H1 (cell line): ENCODE data around the gene TPBGL. TPM values are rescaled to one million over a fixed set of nuclear protein-coding genes. Genes with fewer than 3 reads are reported as not detected.

Experiments used
- CTCF ChIA-PET: fragments of 300-600 bp; sonication (Branson Sonifier 250); formaldehyde crosslinking; loops from one replicate; lab custom pipeline; 2021; ENCODE audit not compliant: partially characterized antibody; lab: Charles Lee
- POLR2A ChIA-PET: fragments of 300-600 bp; sonication (Branson Sonifier 250); formaldehyde crosslinking; loops from one replicate; lab custom pipeline; 2021; ENCODE audit warnings: inconsistent platforms; ENCODE audit not compliant: partially characterized antibody; lab: Charles Lee
- DNase-seq, 2 experiments: peaks; one replicate each; pipeline versions ENCODE4 v3.0.0 to v3.0.0-alpha.2; 2010 to 2022; ENCODE audit warnings: low spot score in 2 of 2, low read depth in 1 of 2, mixed read lengths in 1 of 2
- FAIRE-seq: peaks from 2 replicates; lab custom pipeline; 2011; peaks lifted over from hg19 to GRCh38; lab: Jason Lieb, UNC
- H2AFZ ChIP-seq: 2 replicates; pipeline ENCODE4 v1.8.1; 2012; ENCODE audit warnings: low read length, inconsistent platforms
- H2AK5ac ChIP-seq: 2 replicates; pipeline ENCODE4 v1.6.1; 2013; ENCODE audit warnings: low read depth, low read length
- H2BK120ac ChIP-seq: replicated peaks from 2 replicates; pipeline ENCODE3; 2013; ENCODE audit warnings: low read depth, low read length, inconsistent platforms
- H2BK12ac ChIP-seq: 2 replicates; pipeline ENCODE4 v1.6.1; 2013; ENCODE audit warnings: low read depth, low read length
- H2BK15ac ChIP-seq: 2 replicates; pipeline ENCODE4 v1.6.1; 2013; ENCODE audit warnings: low read length
- H2BK20ac ChIP-seq: 2 replicates; pipeline ENCODE4 v1.6.1; 2013; ENCODE audit warnings: low read length
- H2BK5ac ChIP-seq: 2 replicates; pipeline ENCODE4 v1.6.1; 2013; ENCODE audit warnings: low read depth, low read length
- H3K14ac ChIP-seq: 2 replicates; pipeline ENCODE4 v1.6.1; 2013; ENCODE audit warnings: inconsistent platforms; ENCODE audit not compliant: insufficient read length
- H3K18ac ChIP-seq: 2 replicates; pipeline ENCODE4 v1.6.1; 2013; ENCODE audit warnings: low read length; ENCODE audit errors: extremely low read depth
- H3K23ac ChIP-seq: 2 replicates; pipeline ENCODE4 v1.6.1; 2013; ENCODE audit warnings: inconsistent platforms; ENCODE audit not compliant: insufficient read length
- H3K23me2 ChIP-seq: 2 replicates; pipeline ENCODE4 v1.6.1; 2013; ENCODE audit warnings: low read depth, low read length
- H3K27ac ChIP-seq: 2 replicates; pipeline ENCODE4 v1.6.1; 2011; ENCODE audit warnings: low read depth, low read length, inconsistent platforms
- H3K27me3 ChIP-seq, 4 experiments: replicated peaks in 1 of 4; 1 replicate in 1 of 4; 2 replicates in 3 of 4; pipeline versions ENCODE4 v1.6.1 to v1.8.1; 2011 to 2013; ENCODE audit warnings: low read length in 3 of 4, mild to moderate bottlenecking in 3 of 4, inconsistent platforms in 2 of 4, mixed read lengths in 2 of 4, moderate library complexity in 1 of 4; ENCODE audit not compliant: control insufficient read depth in 3 of 4, insufficient read depth in 3 of 4; ENCODE audit errors: extremely low read depth in 1 of 4
- H3K36me3 ChIP-seq, 4 experiments: 2 replicates each; pipeline versions ENCODE4 v1.6.1 to v1.8.1; 2011 to 2013; ENCODE audit warnings: mild to moderate bottlenecking in 4 of 4, low read length in 3 of 4, moderate library complexity in 2 of 4, control low read depth in 1 of 4, inconsistent platforms in 1 of 4; ENCODE audit not compliant: insufficient read depth in 4 of 4, control insufficient read depth in 2 of 4
- H3K4ac ChIP-seq: replicated peaks from 2 replicates; pipeline ENCODE3; 2013; ENCODE audit warnings: low read length, low read depth, mixed read lengths, inconsistent platforms; ENCODE audit not compliant: insufficient read length
- H3K4me1 ChIP-seq, 4 experiments: replicated peaks in 1 of 4; 1 replicate in 1 of 4; 2 replicates in 3 of 4; pipeline versions ENCODE4 v1.6.1 to v1.8.1; 2011 to 2013; ENCODE audit warnings: low read length in 3 of 4, inconsistent platforms in 2 of 4, mixed read lengths in 1 of 4; ENCODE audit not compliant: insufficient read depth in 4 of 4, control insufficient read depth in 3 of 4
- H3K4me2 ChIP-seq, 2 experiments: 2 replicates each; pipeline versions ENCODE4 v1.6.1 to v1.8.1; 2011 to 2013; ENCODE audit warnings: low read depth in 2 of 2, low read length in 2 of 2, control low read depth in 1 of 2, inconsistent platforms in 1 of 2, mild to moderate bottlenecking in 1 of 2; ENCODE audit not compliant: insufficient read depth in 1 of 2
- H3K4me3 ChIP-seq, 4 experiments: fragments of 200-600, 300-600 bp in 1 of 4; sonication (generic), shearing (Covaris generic), sonication (Bioruptor Twin) in 1 of 4; 2 replicates each; pipeline versions ENCODE4 v1.5.1 to v1.8.1; 2011 to 2016; ENCODE audit warnings: low read length in 4 of 4, low read depth in 3 of 4, control low read depth in 2 of 4, inconsistent platforms in 2 of 4, mild to moderate bottlenecking in 2 of 4, mixed read lengths in 1 of 4, moderate library complexity in 1 of 4; ENCODE audit not compliant: insufficient read depth in 2 of 4; ENCODE audit errors: extremely low read depth in 1 of 4
- H3K56ac ChIP-seq: replicated peaks from 2 replicates; pipeline ENCODE3; 2013; ENCODE audit warnings: low read depth, mild to moderate bottlenecking, mixed read lengths, low read length, inconsistent platforms; ENCODE audit not compliant: insufficient read length
- H3K79me1 ChIP-seq: 2 replicates; pipeline ENCODE4 v1.6.1; 2013; ENCODE audit warnings: low read depth, low read length, control low read depth
- H3K79me2 ChIP-seq, 2 experiments: 2 replicates each; pipeline versions ENCODE4 v1.6.1 to v1.8.1; 2012 to 2013; ENCODE audit warnings: low read length in 2 of 2, mild to moderate bottlenecking in 2 of 2, inconsistent platforms in 1 of 2; ENCODE audit not compliant: insufficient read depth in 2 of 2, control insufficient read depth in 1 of 2
- H3K9ac ChIP-seq, 4 experiments: replicated peaks in 1 of 4; 1 replicate in 1 of 4; 2 replicates in 3 of 4; pipeline versions ENCODE4 v1.6.1 to v1.8.1; 2011 to 2013; ENCODE audit warnings: low read depth in 3 of 4, low read length in 3 of 4, control low read depth in 2 of 4, mild to moderate bottlenecking in 2 of 4, moderate library complexity in 2 of 4, inconsistent platforms in 1 of 4; ENCODE audit errors: extremely low read depth in 1 of 4
- H3K9me3 ChIP-seq, 2 experiments: 2 replicates each; pipeline versions ENCODE4 v1.6.1 to v1.8.1; 2012 to 2013; ENCODE audit warnings: mild to moderate bottlenecking in 2 of 2, moderate library complexity in 2 of 2, control low read depth in 1 of 2, inconsistent platforms in 1 of 2, low read depth in 1 of 2, low read length in 1 of 2, mixed read lengths in 1 of 2; ENCODE audit not compliant: insufficient read depth in 2 of 2
- H4K20me1 ChIP-seq, 2 experiments: replicated peaks in 1 of 2; 2 replicates each; pipeline versions ENCODE3 to v1.8.1; 2011 to 2013; ENCODE audit warnings: inconsistent platforms in 2 of 2, low read length in 2 of 2, mild to moderate bottlenecking in 1 of 2; ENCODE audit not compliant: insufficient read depth in 2 of 2, control insufficient read depth in 1 of 2
- H4K5ac ChIP-seq: 2 replicates; pipeline ENCODE4 v1.6.1; 2013; ENCODE audit warnings: low read length, low read depth, mixed read lengths, inconsistent platforms; ENCODE audit not compliant: insufficient read length
- H4K8ac ChIP-seq: 2 replicates; pipeline ENCODE4 v1.8.0; 2013; ENCODE audit warnings: mild to moderate bottlenecking, moderate library complexity, low read length, inconsistent platforms; ENCODE audit not compliant: insufficient read depth; ENCODE audit errors: extremely low read depth
- H4K91ac ChIP-seq: replicated peaks from 2 replicates; pipeline ENCODE3; 2013; ENCODE audit warnings: low read length, mixed read lengths, inconsistent platforms; ENCODE audit not compliant: insufficient read length
- ASH2L ChIP-seq: fragments of 200-600, 300-600 bp; sonication (generic); IDR thresholded peaks from one replicate; pipeline ENCODE4 v1.7.1; 2017; ENCODE audit warnings: low read length
- JUN ChIP-seq: IDR thresholded peaks from 2 replicates; pipeline ENCODE4 v1.6.1; 2011; ENCODE audit warnings: low read depth, mild to moderate bottlenecking, improper control_type of control experiment, low read length
- KDM1A ChIP-seq: fragments of 200-600, 300-600 bp; sonication (generic); IDR thresholded peaks from 2 replicates; pipeline ENCODE4 v1.7.1; 2016; ENCODE audit warnings: mild to moderate bottlenecking, low read length, borderline replicate concordance
- PHF8 ChIP-seq: fragments of 200-600 bp; sonication (generic); conservative IDR thresholded peaks from 2 replicates; pipeline ENCODE4 v1.7.1; 2012; ENCODE audit warnings: low read depth, mild to moderate bottlenecking, inconsistent platforms, low read length, moderate library complexity
- RAD21 ChIP-seq, 2 experiments: IDR thresholded peaks in 1 of 2; conservative IDR thresholded peaks in 1 of 2; 2 replicates each; pipeline ENCODE4 v1.6.1; 2011; ENCODE audit warnings: low read depth in 2 of 2, low read length in 2 of 2, improper control_type of control experiment in 1 of 2, inconsistent platforms in 1 of 2, mild to moderate bottlenecking in 1 of 2, moderate library complexity in 1 of 2
- SIX5 ChIP-seq: IDR thresholded peaks from 2 replicates; pipeline ENCODE4 v1.6.1; 2011; ENCODE audit warnings: mild to moderate bottlenecking, low read depth, low read length
- SRF ChIP-seq: IDR thresholded peaks from 2 replicates; pipeline ENCODE4 v1.6.1; 2011; ENCODE audit warnings: mild to moderate bottlenecking, low read depth, low read length, moderate library complexity
- TBP ChIP-seq: IDR thresholded peaks from 2 replicates; pipeline ENCODE4 v1.6.1; 2011; ENCODE audit warnings: low read depth, low read length, improper control_type of control experiment
- TEAD4 ChIP-seq: IDR thresholded peaks from 2 replicates; pipeline ENCODE4 v1.6.1; 2012; ENCODE audit warnings: low read depth, low read length, inconsistent platforms, mixed read lengths
- WGBS, 2 experiments: shearing (Covaris generic) in 1 of 2; methylation state at CpG; one replicate each; pipeline versions ENCODE4 v1.1.6 to v1.1.7; 2013 to 2015; ENCODE audit warnings: low lambda C conversion rate in 2 of 2, mixed read lengths in 2 of 2, inconsistent platforms in 1 of 2, low coverage in 1 of 2, missing lambda C conversion rate in 1 of 2; ENCODE audit not compliant: insufficient replicate concordance in 2 of 2, insufficient coverage in 1 of 2, insufficient read length in 1 of 2; ENCODE audit errors: extremely low coverage in 1 of 2, missing lambda C conversion rate in 1 of 2; 5-methylcytosine and 5-hydroxymethylcytosine counted together
- polyA plus RNA-seq, 7 experiments: library from polyadenylated mRNA; depleted of rRNA in 3 of 7; stranded (reverse) in 5 of 7; unstranded in 2 of 7; fragments of >200 nt in 5 of 7; fragments of 200-250 nt in 2 of 7; gene quantifications; 1 replicate in 5 of 7; 2 replicates in 1 of 7; 4 replicates in 1 of 7; pipeline versions ENCODE4 v1.2.1 to v1.2.3, GENCODE V29; 2011 to 2013; ENCODE audit warnings: missing spikeins in 2 of 7, mixed read lengths in 2 of 7
- total RNA-seq: library from RNA; stranded (reverse); fragmentation: NEBNext Ultra II Directional; extraction: Animal tissue kit (Norgen Biotek cat#: 25700); gene quantifications from 2 replicates; pipeline ENCODE4 v1.2.1, GENCODE V29; 2021

The TPBGL gene
- total and polyA plus RNA-seq, 2 of the 8 experiments (the other 6 are each of a cell fraction or from before 2014, with no cell fraction given), result 0.26 to 0.37 TPM

GRCh38 chr11:75277211-75277805 is 36.7 kb downstream of the TPBGL start:
- no peak overlapping the region for H3K4me3 ChIP-seq
- H3K23me2 ChIP-seq, result no peaks in the 10 kb centered on the region
- no peaks in the 10 kb centered on the region for H3K79me1 ChIP-seq
- WGBS, 2 experiments, result 87% methylated on average over 11 of the region's 11 CpGs; no CpG with 5 or more reads in 1 of the 2 experiments
- no peaks in the 10 kb centered on the region for H3K27me3 ChIP-seq
- no peak overlapping the region for H3K4me2 ChIP-seq
- no peak overlapping the region for H3K14ac ChIP-seq
- no peak overlapping the region for H2BK15ac ChIP-seq
- DNase-seq, result no peak
- H4K91ac ChIP-seq, result no peak overlapping the region
- H2BK120ac ChIP-seq, result no peak overlapping the region
- H3K27ac ChIP-seq, result no peak overlapping the region
- H4K5ac ChIP-seq, result no peak overlapping the region
- no peak overlapping the region for H2BK5ac ChIP-seq
- H3K4ac ChIP-seq, result no peak overlapping the region
- H3K79me2 ChIP-seq, result no peaks in the 10 kb centered on the region
- H3K23ac ChIP-seq, result no peak overlapping the region
- no peak overlapping the region for H2BK20ac ChIP-seq
- FAIRE-seq, result no peak
- H2AK5ac ChIP-seq, result no peak overlapping the region
- no peak overlapping the region for H3K56ac ChIP-seq
- no peak overlapping the region for H2BK12ac ChIP-seq
- ChIA-PET CTCF (interaction anchor here (1.1 to 18.0 kb wide), 15 partner anchors 10 to 253 kb away, joined by 3 to 327 read pairs (median 5); no protein-coding TSS in a partner anchor), POLR2A (interaction anchor here (1.6 kb wide), 1 partner anchor 15 kb away, joined by 6 read pairs; no protein-coding TSS in a partner anchor)
- no peak overlapping the region for H3K18ac ChIP-seq
- 0 out of 8 replicates have a peak, but pooled peaks cover 0 to 3% (median 0%) of the 10 kb centered on the region in 4 experiments for H3K36me3 ChIP-seq
- no peak overlapping the region for H2AFZ ChIP-seq
- H4K8ac ChIP-seq, result no peak overlapping the region
- no peaks in the 10 kb centered on the region; a peak in 1 of 7 replicates for H3K4me1 ChIP-seq
- no peak overlapping the region for H3K9ac ChIP-seq
- H4K20me1 ChIP-seq, result no peaks in the 10 kb centered on the region
- H3K9me3 ChIP-seq, result no peaks in the 10 kb centered on the region
- TF ChIP-seq KDM1A (no peak), SRF (no peak), TEAD4 (no peak), ASH2L (no peak), RAD21 (IDR thresholded peaks at IDR 0.05 in 1 of 2, conservative IDR thresholded peaks at IDR 0.05 in 1 of 2; ENCODE audit: low read depth in 2 of 2, low read length in 2 of 2) (no peak), TBP (no peak), SIX5 (no peak), PHF8 (no peak), JUN (no peak)
